Fibroblast of pulmonary artery (primary cell): ENCODE measurements around the gene CACNB1.
A peak's percentile ranks its signal among the peaks of the same experiment; 100 is the strongest.

Source experiments
- DNase-seq: peaks from one replicate; pipeline ENCODE4 v3.0.0-alpha.2; 2010; ENCODE audit warnings: low read depth
- H3K4me3 ChIP-seq: replicated peaks from 2 replicates; pipeline ENCODE4 v1.5.1; 2011; ENCODE audit warnings: low read depth, mild to moderate bottlenecking, control low read depth, low read length, moderate library complexity
- TF ChIP-seq, protein P1 (sequence below): IDR thresholded peaks from 2 replicates; pipeline ENCODE4 v1.5.1; 2011; ENCODE audit warnings: mild to moderate bottlenecking, control low read depth, low read length, inconsistent platforms; ENCODE audit errors: missing control alignments

CACNB1 gene

DNA sequence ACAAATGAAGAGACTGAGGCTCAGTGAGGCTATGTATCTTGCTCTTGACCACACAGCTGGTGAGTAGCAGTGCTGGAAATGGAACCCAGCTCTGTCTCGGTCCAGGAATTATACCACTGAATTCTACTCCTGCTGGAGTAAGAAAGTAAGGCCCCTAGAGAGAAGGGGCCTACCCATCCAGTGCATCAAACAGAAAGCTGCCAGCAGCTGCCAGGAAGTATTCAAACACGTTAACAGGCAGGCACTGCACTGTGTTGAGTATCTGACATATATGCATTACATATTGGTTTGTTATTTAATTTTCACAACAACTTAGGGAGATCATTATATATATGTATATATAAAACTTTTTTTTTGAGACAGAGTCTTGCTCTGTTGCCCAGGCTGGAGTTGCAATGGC is 35.5 kb downstream of the CACNB1 start:
- TF ChIP-seq, protein P1, sequence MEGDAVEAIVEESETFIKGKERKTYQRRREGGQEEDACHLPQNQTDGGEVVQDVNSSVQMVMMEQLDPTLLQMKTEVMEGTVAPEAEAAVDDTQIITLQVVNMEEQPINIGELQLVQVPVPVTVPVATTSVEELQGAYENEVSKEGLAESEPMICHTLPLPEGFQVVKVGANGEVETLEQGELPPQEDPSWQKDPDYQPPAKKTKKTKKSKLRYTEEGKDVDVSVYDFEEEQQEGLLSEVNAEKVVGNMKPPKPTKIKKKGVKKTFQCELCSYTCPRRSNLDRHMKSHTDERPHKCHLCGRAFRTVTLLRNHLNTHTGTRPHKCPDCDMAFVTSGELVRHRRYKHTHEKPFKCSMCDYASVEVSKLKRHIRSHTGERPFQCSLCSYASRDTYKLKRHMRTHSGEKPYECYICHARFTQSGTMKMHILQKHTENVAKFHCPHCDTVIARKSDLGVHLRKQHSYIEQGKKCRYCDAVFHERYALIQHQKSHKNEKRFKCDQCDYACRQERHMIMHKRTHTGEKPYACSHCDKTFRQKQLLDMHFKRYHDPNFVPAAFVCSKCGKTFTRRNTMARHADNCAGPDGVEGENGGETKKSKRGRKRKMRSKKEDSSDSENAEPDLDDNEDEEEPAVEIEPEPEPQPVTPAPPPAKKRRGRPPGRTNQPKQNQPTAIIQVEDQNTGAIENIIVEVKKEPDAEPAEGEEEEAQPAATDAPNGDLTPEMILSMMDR = no peak
- DNase-seq = no peak
- no peak overlapping the region for H3K4me3 ChIP-seq

GRCh38 chr17:39158623-39159022 is 38.8 kb downstream of the CACNB1 start:
- TF ChIP-seq, protein P1 = no peak
- DNase-seq = no peak
- H3K4me3 ChIP-seq = no peak overlapping the region

DNA sequence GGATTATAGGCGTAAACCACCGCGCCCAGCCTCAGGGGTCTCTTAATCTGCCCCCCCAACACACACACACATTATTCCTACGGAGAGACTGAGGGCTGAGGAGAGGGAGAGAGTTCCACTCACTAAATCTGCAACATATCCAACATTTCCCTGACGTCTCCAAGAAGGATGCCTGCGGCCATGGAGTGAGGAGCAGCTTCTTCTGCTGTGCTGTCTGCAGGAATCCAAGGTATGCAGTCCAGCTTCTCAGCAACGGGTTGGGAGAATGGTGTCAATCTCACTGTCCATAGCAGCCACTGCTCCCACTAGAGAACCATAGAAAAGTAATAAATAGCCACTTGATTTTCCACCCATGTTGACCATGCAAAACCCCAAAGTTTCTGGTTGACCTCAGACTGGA is 41.0 kb downstream of the CACNB1 start:
- TF ChIP-seq, protein P1 = no peak
- DNase-seq = peak; percentile 13
- no peak overlapping the region for H3K4me3 ChIP-seq

DNA sequence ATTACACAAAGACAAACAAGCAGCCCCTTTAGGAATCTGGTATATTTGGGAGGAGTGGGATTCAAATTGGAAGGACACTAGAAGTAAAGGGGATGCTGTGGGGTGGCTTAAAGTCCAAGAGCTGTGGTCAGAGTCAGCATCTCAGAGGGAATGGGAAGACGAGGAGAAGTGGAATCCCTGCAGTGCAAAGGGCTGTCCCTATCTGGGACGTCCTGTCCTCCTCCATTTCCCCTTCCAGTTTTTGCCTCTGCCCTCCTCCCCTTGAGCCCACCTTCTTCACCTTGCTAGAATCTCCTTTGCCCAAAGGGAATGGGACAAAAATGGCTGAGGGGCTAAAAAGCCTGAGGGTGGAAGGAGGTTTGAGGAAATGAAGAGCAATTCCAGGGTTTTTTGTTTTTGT is 41.8 kb downstream of the CACNB1 start:
- TF ChIP-seq, protein P1 = no peak
- no peak overlapping the region for H3K4me3 ChIP-seq
- no peak for DNase-seq

DNA sequence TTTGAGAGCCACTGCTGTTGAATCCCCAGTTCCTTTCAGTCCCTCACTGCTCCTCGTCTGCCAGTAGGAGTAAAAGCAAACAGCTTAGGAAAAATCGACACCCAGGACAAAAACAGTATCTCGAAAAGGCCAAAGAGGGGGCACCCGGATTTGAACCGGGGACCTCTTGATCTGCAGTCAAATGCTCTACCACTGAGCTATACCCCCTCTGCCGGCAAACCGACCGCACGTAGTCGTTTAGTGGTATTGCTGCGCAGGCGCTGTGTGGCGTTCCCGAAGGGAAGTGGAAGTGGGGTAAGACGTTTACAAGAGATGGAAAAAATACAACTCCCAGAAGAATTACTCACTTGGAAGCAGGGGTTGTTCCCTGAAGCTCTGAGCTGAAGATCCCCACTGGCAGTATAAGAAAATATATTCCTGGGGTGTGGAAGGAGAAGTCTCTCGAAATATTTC is 43.8 kb downstream of the CACNB1 start:
- peak; percentile 90 for DNase-seq
- peak overlapping the region; percentile 95 for H3K4me3 ChIP-seq
- TF ChIP-seq, protein P1 = peak; percentile 25

GRCh38 chr17:39151943-39152818 is 45.3 kb downstream of the CACNB1 start:
- DNase-seq = no peak
- H3K4me3 ChIP-seq = peak overlapping the region; percentile 95
- TF ChIP-seq, protein P1 = no peak
